ENCODE measurements around the gene CDH15.
"Not testable (repeated sequence)": the region's sequence is repeated elsewhere in the genome, so short reads cannot be mapped to it uniquely, and the experiment has no call there.

The CDH15 gene

DNA sequence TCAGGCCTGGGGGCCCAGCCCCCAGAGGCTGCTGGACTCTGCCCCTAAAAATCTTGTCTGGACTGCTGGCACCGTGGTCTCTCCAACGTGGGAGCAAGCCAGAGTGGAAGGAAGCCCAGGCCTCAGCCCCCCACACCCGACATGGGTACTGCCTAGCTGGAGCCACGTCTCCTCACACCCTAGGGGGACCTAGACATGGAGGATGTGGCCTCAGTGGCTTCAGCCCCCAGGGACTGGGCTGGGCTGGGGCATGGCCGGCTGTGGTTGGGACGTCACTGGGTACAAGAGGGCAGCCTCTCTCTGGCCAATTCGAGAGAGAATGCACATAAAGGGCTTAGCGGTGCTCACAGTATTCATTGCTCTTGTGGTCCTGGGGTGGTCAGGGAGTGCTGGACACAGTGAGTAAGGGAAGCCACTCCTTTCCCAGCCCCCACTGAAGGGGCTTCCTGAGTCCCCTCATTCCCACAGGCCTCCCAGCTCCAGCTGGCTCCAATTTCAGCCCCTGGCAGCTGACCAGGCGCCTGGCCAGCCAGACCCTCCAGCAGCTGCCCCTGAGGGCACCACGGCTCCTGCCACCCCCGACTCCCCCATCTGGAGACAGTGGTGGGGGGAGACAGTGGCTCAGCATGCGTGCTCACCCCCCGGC is 1.1 kb downstream of the CDH15 start:
- DNase-seq (ENCODE audit: low read depth in 2 of 2) = no peak

DNA sequence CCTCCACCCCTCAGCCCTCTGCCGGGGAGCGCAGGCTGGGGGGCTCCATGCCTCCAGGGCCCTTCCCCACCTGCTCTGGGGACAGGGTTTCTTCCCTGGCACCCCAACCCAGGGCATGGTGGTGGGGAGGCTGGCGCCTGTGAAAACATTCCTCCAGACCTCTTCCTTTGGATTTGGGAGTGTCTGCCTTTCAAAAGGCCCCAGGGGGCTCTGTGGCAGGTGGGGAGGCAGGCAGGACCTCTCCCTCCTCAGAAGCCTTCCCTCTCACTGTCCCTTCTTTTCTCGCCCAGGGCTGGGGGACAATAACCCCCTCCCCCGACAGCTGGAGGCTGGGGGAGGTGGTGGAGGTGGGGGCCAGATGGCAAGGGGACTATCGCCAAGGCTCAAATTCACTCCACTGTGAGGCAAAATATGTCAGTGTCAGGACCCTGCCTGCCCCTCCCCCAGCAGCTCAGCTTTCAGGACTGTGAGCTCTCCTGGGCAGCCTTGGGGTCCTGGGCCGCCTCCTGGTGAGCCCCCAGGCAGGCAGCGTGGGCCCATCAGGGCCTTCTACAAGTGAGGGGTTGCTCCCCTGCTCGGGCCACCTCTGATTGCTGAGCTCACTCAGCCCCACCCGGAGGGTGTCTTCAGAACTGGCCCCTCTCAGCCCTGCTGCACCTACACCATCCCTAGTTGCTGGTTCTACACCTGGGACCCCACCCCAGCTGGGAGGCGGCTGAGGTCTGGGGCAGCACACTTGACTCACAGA is 1.8 kb downstream of the CDH15 start:
- DNase-seq (ENCODE audit: low read depth in 2 of 2) = no peak

GRCh38 chr16:89174055-89174827 is 2.7 kb downstream of the CDH15 start:
- DNase-seq (ENCODE audit: low read depth in 2 of 2) = no peak

GRCh38 chr16:89174877-89175276 is 3.3 kb downstream of the CDH15 start:
- DNase-seq (ENCODE audit: low read depth in 2 of 2) = no peak

- no peak for DNase-seq (ENCODE audit: low read depth in 2 of 2)
Measured at GRCh38 chr16:89175280-89176146, 4.0 kb downstream of the CDH15 start.

DNA sequence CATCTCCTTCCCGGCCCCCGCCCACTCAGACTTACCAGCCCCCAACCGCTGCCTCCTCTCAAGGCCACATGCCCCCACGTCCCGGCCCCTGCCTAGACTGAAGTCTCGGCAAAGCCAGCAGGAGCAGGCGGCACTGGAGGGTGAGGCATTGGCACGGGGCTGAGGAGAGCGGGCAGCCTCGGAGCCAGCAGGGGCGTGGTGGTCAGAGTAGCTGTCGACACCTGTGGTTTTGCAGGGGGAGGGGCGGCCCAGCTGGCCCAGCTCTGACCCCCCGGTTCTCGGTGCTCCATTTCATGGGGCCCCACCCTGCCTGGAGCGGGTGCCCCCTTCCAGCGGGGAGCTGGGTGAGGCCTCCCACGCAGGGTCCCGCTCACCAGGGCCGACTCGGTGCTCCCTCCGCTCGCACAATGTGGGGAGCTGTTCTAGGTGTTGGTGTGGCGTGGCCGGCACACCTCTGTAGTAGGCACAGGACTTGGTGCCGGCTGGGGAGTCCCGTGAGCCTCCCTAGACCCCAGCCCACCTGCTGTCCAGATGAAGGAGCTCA is 4.7 kb downstream of the CDH15 start:
- no peak for DNase-seq (ENCODE audit: low read depth in 2 of 2)

- DNase-seq (ENCODE audit: low read depth in 2 of 2) = no peak
Measured at GRCh38 chr16:89176717-89177116, 5.2 kb downstream of the CDH15 start.

DNA sequence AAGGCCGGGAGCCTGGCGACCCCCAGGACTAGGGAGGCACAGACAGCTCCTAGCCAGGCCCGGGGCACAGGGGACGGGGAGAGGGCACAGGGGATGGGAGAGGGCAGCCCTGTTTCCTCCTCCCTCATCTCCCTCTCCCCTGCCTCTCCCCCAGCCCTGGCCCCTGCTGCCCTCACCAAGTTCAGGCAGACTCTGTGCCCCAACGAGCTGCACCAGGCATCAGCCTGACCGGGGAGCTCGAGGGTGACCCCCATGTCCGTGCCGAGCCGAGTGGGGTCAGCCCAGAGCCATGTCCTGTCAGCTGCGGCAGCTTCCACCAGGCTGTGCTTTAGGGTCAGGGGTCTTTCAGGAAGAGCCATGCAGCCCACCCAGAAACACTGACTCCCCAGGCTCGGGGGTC is 6.0 kb downstream of the CDH15 start:
- DNase-seq (ENCODE audit: low read depth in 2 of 2) = no peak

DNA sequence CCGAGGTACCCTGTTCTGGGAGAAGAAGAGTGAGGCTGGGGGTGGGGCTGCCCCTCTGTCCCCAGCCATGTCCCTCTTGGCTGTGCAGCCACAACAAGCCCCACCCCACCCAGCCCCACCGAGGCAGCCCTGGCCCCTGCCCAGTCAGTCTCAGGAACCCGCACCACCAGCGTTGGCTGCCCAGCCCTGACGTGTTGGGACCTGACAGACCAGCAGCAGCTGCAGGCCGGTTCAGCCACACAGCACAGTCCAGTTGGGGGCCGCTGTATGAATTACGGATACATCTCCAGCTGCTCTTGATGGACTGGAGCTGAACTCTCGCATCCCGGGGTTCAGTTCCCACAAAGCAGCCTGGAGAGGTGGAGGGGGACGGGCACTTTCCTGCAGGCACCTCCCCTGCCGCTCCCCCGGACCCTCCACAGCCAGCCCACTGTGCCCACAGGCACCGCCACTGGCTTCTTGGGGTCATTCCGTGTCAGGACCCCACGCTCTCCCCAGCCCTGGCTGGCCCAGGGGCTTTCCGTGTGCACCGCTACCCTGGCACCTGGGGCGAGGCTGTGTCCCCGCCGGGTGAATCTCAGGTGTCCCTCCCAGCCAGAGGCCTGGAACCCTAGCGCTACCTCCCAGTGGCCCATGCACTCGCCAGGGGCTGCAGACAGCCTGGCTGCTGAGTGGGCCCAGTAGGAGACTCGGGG is 7.1 kb downstream of the CDH15 start:
- no peak for DNase-seq (ENCODE audit: low read depth in 2 of 2)

GRCh38 chr16:89179148-89179484 is 7.6 kb downstream of the CDH15 start:
- DNase-seq (ENCODE audit: low read depth in 2 of 2) = no peak

GRCh38 chr16:89179656-89180315 is 8.2 kb downstream of the CDH15 start:
- DNase-seq (ENCODE audit: low read depth in 2 of 2) = no peak

GRCh38 chr16:89183463-89183862 is 11.9 kb downstream of the CDH15 start:
- DNase-seq (ENCODE audit: low read depth in 2 of 2) = no peak

GRCh38 chr16:89183975-89184676 is 12.6 kb downstream of the CDH15 start:
- no peak for DNase-seq (ENCODE audit: low read depth in 2 of 2)

- no peak for DNase-seq (ENCODE audit: low read depth in 2 of 2)
Measured at GRCh38 chr16:89184677-89184932, 13.1 kb downstream of the CDH15 start.

- no peak for DNase-seq (ENCODE audit: low read depth in 2 of 2)
Measured at GRCh38 chr16:89184933-89185794, 13.6 kb downstream of the CDH15 start.

DNA sequence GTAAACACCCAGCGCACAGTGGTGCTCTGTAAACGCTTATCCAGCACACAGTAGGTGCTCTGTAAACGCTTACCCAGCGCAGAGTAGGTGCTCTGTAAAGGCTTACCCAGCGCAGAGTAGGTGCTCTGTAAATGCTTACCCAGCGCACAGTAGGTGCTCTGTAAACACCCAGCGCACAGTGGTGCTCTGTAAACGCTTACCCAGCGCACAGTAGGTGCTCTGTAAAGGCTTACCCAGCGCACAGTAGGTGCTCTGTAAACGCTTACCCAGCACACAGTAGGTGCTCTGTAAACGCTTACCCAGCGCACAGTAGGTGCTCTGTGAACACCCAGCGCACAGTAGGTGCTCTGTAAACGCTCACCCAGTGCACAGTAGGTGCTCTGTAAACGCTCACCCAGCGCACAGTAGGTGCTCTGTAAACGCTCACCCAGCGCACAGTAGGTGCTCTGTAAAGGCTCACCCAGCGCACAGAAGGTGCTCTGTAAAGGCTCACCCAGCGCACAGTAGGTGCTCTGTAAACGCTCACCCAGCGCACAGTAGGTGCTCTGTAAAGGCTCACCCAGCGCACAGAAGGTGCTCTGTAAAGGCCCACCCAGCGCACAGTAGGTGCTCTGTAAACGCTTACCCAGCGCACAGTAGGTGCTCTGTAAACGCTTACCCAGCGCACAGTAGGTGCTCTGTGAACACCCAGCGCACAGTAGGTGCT is 14.5 kb downstream of the CDH15 start:
- DNase-seq (ENCODE audit: low read depth in 2 of 2) = not testable (repeated sequence)

DNA sequence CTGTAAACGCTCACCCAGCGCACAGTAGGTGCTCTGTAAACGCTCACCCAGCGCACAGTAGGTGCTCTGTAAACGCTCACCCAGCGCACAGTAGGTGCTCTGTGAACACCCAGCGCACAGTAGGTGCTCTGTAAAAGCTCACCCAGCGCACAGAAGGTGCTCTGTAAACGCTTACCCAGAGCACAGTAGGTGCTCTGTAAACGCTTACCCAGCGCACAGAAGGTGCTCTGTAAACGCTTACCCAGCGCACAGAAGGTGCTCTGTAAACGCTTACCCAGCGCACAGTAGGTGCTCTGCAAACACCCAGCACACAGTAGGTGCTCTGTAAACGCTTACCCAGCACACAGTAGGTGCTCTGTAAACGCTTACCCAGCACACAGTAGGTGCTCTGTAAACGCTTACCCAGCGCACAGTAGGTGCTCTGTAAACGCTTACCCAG is 15.1 kb downstream of the CDH15 start:
- not testable (repeated sequence) for DNase-seq (ENCODE audit: low read depth in 2 of 2)

DNA sequence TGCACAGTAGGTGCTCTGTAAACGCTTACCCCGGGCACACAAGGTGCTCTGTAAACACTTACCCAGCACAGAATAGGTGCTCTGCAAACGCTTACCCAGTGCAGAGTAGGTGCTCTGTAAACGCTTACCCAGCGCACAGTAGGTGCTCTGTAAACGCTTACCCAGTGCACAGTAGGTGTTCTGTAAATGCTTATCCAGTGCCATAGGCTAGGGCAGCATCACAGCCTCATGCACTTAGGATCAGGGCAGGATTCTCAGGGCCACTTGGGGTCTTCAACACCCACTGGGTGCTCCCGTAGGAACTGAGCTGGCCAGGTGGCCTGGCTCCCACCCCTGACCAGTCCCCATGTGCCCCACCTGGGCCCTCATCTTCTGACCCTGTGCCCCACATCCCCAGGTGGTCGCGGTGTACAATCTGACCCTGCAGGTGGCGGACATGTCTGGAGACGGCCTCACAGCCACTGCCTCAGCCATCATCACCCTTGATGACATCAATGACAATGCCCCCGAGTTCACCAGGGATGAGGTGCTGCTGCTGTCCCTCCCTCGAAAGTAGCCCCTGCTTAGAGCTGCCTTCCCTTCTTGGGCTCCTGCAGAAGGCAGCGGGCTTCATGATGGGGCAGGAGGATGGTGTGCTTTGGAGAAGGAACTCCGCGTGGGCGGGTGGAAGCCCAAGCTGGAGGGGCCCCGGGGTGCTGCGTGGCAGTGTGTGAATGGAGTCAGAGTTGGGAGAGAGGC is 15.7 kb downstream of the CDH15 start:
- no peak for DNase-seq (ENCODE audit: low read depth in 2 of 2)

All from activated CD4-positive, alpha-beta T cell treated with anti-CD3 and anti-CD28 coated beads for 24 hours (primary cell).